NOMO-1 treated with dmso at 0.1 percent for 144 hours (cell line): ENCODE data around the gene MAML3.
A peak's percentile ranks its signal among the peaks of the same experiment; 100 is the strongest.

Experiments used
- DNase-seq: peaks from one replicate; lab custom pipeline; 2025; ENCODE audit not compliant: unreplicated experiment; lab: John Stamatoyannopoulos, UW

Gene MAML3

GRCh38 chr4:139795527-139796314 lies 358.3 kb downstream of the MAML3 start:
- DNase-seq, result no peak

DNA sequence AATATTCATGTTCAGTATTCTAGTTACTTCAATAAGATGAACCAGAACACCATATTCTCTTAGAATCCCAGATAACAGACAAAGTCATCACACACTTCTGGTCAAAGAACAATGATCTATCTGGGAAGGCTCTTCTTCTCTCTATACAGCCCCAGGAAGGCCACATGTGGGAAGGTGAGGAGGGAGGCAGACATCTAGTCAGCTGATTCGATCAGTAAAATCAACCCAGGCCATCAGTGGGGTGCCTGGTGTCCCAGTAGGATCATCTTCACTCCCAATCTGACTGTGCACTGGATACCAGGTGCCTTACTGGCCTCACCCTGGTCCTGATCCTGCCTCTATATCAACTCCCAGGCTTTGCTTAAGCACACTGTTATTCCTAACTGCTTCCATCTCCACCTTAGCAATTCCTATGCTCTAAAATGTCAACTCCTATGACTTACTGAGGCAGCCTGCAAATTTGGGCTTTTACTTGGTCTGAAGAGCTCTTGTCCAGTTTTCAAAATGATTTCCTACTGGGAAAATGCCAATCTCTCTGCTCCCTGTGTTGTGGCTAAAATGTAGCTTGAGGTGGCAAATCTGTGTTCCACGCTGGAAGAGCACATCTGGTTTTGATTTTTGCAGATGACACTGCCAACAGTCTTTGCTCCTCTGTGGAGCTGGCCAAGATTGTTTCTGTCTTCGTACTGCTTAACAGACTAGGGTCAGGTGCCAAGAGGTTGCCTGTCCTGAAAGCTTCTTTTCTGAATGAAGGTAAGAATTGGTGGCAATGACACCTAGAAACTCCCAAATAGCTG lies 359.6 kb downstream of the MAML3 start:
- no peak for DNase-seq

DNA sequence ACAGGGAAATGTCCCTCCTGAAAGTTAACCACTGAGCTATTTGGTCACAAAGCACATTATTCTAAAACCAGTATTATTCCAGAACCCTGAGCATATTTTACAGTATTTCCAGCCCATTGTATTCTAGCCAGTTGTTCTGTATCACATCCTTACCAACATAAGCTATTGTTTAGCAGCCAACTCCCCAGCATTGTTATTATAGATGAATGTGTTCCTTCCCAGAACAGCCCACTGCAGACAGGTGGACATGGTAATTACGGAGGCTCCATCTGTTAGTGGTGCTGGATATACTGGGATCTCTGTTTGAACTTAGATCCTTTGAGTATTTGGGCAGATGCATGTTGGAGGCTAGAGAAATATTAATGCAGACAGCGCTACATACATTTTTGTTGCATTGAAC lies 362.3 kb downstream of the MAML3 start:
- DNase-seq, result no peak

GRCh38 chr4:139790291-139790690 lies 363.7 kb downstream of the MAML3 start:
- DNase-seq, result no peak

DNA sequence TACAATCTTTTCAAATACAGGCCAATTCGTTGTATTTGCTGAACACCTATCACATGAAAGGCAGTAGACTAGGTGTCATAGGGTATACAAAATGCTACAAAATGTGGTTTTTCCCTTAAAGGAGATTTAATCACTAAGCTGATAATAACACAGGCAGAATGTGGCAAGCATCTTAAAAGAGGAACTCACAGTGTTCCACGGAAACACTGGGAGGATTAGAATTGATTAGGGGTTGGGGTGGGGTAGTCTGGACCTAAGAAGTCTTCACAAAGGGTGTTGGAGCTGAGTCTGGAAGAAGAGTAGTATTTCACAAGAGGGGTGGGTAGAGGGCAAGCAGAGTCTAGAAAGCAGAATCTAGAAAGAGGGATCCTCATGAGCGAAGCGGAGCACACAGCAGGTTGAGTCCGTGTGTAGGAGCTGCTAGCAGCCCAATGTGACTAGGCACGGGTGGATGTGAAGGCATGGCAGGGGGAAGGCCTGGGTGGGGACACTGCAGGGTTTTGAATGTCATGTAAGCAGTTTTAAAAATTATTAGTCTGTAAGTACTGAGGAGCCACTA lies 364.8 kb downstream of the MAML3 start:
- peak; percentile 55 for DNase-seq

GRCh38 chr4:139786494-139787354 lies 367.3 kb downstream of the MAML3 start:
- DNase-seq, result no peak

- DNase-seq, result no peak
Observed at GRCh38 chr4:139785356-139785755, 368.6 kb downstream of the MAML3 start.

DNA sequence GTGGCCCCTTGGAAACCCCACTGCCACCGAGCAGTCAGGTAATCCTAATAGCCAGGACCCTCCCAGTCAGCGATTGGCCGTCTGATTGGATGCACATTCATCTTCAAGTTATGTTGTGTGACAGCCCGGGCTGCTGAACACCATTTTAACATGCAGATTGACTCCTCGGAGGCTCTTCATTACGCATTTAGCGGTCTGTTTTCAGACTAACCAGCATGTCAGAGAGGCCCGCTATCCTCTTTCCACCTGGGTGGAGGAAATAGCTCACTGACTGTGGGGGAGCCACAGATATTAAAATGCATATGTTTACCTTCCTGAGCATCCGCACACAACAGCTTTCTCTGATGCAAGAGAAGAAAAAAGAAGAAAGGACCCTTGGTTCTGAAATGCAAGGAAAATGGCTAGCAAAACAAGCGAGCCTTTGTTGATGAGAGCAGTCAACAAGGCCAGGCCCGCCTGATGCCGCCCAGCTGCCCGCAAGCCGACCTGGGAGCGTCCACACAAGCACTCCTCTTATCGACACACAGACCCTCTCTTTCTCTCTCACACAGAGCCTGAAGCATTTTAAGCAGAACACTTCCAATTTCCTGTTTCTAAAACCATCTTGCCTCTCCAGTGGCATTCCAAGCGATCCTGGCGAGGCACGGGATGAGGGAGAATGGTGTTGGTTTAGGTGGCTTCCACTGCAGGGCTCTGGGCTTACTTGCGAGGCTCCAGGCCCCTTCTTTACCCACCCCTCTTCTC lies 370.1 kb downstream of the MAML3 start:
- no peak for DNase-seq

DNA sequence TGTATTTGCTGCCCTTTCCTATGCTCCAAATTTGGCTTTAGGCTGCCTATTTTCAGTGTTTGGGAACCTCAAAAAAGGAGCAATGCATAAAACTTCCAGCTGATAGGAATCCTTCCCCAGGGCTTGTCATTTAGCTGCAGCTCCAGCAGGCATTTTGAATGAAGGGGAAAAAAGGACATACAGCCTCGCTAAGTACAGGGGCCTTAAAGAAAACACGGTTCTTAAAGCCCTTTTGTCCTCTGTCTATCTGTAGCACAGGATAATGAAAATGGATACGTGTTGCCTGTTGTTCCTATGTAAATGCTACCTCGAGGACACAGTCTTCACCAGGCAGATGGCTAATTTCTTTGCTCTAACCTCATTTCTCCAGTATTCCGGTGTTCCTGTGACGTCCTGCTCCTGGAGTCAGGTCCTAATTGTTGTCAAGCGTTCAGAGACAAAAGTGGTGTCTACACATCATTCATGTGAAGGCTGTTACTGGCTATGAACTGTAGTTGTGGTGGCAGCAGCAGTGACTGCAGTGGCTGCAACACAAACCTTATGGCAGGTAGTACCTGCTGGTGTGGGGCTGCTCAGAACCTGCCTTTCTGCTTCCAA lies 371.0 kb downstream of the MAML3 start:
- no peak for DNase-seq

DNA sequence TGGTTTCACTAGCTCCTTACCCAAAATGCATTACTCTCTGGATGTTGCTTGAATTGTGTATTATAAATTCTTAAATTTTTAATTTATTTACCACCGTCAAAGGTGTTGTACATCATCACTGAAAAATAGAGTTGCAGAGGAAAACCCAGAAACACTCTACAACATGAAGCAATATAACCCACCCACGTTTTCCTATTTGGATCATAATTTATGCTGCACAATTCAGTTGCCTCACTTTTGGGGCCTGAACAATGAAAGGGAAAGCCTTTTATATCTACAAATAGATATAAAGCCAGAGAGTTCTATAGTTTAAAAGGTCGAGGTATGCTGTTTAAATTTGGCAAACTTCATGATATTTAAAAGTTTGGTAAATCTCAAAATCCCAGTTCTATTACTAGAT lies 372.9 kb downstream of the MAML3 start:
- DNase-seq, result no peak

DNA sequence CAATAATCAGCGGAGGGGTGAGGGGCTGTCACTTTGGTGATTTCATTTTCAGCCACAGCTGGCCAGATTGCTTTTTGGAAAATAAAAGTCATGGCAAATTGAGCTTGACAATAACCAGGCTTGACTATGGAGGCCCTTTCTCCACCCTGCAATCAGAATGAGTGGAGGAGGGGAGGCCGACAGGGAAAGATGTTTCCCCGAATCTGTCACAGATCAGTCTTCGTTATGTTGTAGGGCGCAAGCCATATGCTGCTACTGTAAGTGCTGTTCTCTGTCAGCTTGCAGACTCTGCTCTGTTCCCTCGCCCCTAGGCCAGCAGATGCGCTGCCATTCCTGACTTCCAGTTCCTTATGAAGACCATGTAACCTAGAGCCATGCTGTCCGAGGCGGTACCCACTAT lies 374.3 kb downstream of the MAML3 start:
- DNase-seq, result no peak

DNA sequence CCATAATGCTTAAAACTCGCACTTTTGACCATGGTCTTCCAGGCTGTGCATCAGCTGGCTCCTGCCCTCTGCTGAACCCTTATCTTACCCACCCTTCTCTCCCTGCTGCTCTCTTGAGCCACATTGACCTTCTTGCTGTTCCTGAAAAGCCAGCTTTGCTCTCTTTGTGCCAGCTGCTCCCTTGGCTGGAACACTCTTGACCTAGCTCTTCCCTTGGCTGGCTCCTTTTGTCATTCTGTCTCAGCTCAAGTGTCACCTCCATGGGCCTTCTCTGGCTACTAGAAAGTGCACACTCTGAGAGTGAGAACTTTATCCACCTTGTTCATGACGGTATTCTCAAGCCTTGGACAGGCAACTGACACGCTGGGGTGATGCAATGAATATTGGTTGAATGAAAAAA lies 376.2 kb downstream of the MAML3 start:
- DNase-seq, result no peak

DNA sequence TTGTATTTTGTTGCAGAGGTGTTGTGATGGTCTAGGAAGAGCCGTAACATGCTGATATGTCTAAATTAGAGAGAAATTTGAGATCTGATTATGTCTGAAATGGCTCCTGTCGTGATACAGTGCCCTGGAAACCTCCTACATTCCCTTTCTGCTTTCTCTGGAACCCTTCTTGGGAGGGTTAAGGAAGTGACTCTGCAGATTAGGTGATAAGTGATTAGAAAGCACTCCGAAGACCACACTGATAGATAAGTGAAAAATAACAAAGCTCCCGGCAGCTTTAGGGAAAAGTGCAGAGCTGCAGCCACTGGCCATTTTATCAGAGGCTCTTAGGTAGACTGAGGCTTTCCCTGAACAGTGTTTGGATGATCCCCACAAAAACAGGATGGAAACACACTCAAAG lies 377.7 kb downstream of the MAML3 start:
- no peak for DNase-seq

DNA sequence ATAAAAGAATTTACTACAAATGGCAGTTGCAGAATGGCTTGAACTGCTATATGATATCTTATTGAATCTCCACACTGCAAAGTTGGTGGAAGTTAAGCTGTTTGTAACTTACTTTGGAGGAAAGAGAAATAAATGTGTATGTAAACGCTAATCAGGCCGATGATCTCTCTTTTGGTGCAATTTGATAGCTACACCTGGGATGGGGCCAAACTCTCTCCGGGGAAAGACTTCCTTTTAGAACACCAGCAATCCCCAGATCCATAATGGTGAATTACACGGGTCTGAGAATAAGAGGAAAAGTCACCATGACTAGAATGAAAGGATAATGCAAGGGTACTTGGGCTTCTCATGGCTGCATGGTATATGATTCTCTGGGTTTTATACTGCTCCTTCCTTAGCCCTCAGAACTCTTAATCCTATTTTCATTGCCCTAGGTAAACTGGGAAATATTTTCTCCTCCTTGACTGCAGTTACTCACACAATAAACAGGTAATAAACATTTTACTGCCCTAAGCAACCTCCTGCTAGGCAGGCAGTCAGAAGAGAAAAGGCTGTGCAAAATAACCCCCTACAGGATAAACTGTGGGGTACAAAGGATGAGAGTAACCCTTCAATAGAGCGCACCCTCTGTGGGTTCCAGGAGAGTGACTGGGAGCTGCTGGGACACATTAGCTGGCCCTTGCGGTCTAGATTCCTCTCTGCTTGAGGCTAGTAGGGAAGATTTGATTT lies 379.1 kb downstream of the MAML3 start:
- no peak for DNase-seq

GRCh38 chr4:139773560-139774318 lies 380.2 kb downstream of the MAML3 start:
- no peak for DNase-seq

GRCh38 chr4:139770361-139770760 lies 383.6 kb downstream of the MAML3 start:
- no peak for DNase-seq

DNA sequence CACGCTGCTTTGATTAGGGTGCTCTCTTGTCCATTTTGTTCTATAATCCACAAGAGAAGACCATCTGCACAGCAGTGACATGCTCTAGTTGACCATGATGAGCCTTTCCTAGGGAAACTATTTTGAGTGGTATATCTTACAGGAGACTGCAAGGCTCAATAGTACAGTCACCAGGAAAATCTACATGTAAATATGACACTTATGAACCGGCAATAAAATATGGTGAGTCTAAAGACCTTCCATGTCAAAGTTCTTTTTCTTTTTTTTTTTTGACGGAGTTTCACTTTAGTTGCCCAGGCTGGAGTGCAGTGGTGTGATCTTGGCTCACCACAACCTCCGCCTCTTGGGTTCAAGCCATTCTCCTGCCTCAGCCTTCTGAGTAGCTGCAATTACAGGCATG lies 384.6 kb downstream of the MAML3 start:
- no peak for DNase-seq

DNA sequence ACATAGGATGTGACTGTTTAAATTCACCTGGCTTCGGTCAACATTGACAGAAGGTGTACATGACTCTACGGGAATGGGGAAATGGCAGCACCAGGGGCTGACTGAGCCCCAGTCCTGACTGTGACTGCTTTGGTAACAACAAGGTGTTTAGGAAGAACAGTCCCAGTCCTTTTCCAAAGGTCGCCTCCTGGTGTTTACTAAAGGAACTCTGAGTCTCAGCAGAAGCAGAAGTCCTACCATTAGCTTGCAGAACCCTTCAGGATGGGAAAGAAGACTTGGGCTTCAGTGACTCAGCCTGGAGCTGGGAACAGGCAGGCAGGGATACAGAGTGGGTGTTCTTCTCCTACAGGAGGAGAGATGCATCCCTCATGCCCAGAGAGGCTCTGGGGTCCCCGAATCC lies 385.1 kb downstream of the MAML3 start:
- no peak for DNase-seq

GRCh38 chr4:139768366-139768765 lies 385.6 kb downstream of the MAML3 start:
- no peak for DNase-seq
